Suprapubic skin (tissue), 3 donors: ENCODE results near the gene SERPINA6.

Experiments used
- CTCF ChIP-seq, 2 donors: fragments of 200-600 bp in 1 of 2; fragments of 450-650 bp in 1 of 2; sonication (generic) in 1 of 2; IDR thresholded peaks; one replicate each; pipeline ENCODE4 v1.5.1; 2016 to 2019; ENCODE audit warnings: antibody characterized with exemption in 2 of 2, mild to moderate bottlenecking in 1 of 2, moderate library complexity in 1 of 2
- EP300 ChIP-seq: sonication (generic); formaldehyde crosslinking; IDR thresholded peaks from one replicate; pipeline ENCODE4 v1.6.1; 2017; ENCODE audit warnings: antibody characterized with exemption
- POLR2A ChIP-seq, 2 donors: fragments of 450-650 bp; IDR thresholded peaks; one replicate each; pipeline ENCODE4 v1.6.1; 2017; ENCODE audit warnings: antibody characterized with exemption in 2 of 2, mild to moderate bottlenecking in 2 of 2, moderate library complexity in 2 of 2

GRCh38 chr14:94357166-94357565, 34.0 kb upstream of the SERPINA6 start:
- no peak for TF ChIP-seq POLR2A (IDR thresholded peaks at IDR 0.05)
- no peak for TF ChIP-seq EP300
- no peak for TF ChIP-seq CTCF (IDR thresholded peaks at IDR 0.05)
